Activated CD4-positive, alpha-beta memory T cell treated with anti-CD3 and anti-CD28 coated beads for 36 hours (primary cell): ENCODE data around the gene SLC66A2. TPM values are rescaled to one million over a fixed set of nuclear protein-coding genes. Genes with fewer than 3 reads are reported as not detected.

Experiments used
- CTCF ChIA-PET: fragments of 350-600 bp; sonication (Branson Sonifier 250); formaldehyde crosslinking; loops from one replicate; lab custom pipeline; 2021; ENCODE audit warnings: antibody characterized with exemption, inconsistent platforms; lab: Charles Lee
- POLR2A ChIA-PET: fragments of 350-600 bp; sonication (Branson Sonifier 250); formaldehyde crosslinking; loops from one replicate; lab custom pipeline; 2021; ENCODE audit warnings: antibody characterized with exemption; lab: Charles Lee
- DNase-seq: peaks from one replicate; pipeline ENCODE4 v3.0.0-alpha.2; 2020
- H3K27ac Mint-ChIP-seq: one replicate; pipeline ENCODE4 v1.8.0; 2021; ENCODE audit warnings: mixed read lengths
- H3K27me3 Mint-ChIP-seq: one replicate; pipeline ENCODE4 v1.8.0; 2021; ENCODE audit warnings: mixed read lengths
- H3K36me3 Mint-ChIP-seq: one replicate; pipeline ENCODE4 v1.8.0; 2021; ENCODE audit warnings: mixed read lengths
- H3K4me1 Mint-ChIP-seq: one replicate; pipeline ENCODE4 v1.8.0; 2021; ENCODE audit warnings: low read depth, mixed read lengths
- H3K4me3 Mint-ChIP-seq: one replicate; pipeline ENCODE4 v1.8.0; 2021; ENCODE audit warnings: mild to moderate bottlenecking, mixed read lengths
- H3K9me3 Mint-ChIP-seq: one replicate; pipeline ENCODE4 v1.8.0; 2021; ENCODE audit warnings: mixed read lengths
- intact Hi-C: fragments of 100-400 bp; cut with micrococcal nuclease; formaldehyde crosslinking; loops from one replicate; pipeline ENCODE4 v1.15.1; 2023
- total RNA-seq, 2 experiments: library from RNA; stranded (reverse); gene quantifications; one replicate each; pipeline ENCODE4 v1.2.3, GENCODE V29; 2021

Gene SLC66A2
- total RNA-seq, 2 experiments from 2014 or later: 27.2 to 29.5 TPM

DNA sequence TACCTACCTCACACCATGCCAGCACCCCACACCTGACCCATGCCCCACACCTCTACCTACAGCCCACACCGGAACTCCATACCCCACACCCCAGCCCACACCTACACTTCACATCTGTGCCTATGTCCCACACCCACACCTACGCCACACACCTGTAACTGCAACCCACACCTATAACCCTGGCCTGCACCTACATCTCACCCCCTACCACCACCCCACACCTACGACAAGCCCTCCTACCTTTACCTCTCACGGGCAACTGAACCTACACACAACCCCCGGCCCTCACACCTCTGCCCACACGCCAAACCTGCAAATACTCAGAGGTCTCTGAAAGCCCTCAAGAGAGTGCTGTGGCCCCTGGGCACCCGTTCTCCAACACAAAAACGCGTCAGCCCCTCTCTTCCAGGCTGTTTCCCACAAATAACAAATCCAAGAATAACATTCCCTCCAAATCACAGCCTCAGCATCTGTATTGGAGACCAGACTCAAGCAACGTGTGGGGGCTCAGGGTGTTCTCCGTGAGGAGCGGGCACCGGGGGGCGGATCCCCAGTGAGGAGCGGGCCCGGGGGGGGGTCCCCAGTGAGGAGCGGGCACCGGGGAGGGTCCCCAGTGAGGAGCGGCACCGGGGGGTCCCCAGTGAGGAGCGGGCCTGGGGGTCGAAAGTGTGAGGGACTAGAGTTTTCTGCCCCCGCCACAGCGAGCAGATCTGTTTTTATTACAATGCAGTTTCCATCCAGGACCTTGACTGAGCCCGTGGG lies 33.4 kb downstream of the SLC66A2 start:
- no peak overlapping the region for H3K27ac Mint-ChIP-seq
- intact Hi-C loops: no loop called here
- no peak overlapping the region for H3K4me3 Mint-ChIP-seq
- peak; percentile 7 for DNase-seq
- CTCF ChIA-PET: no interaction called here
- POLR2A ChIA-PET: no interaction called here
- H3K27me3 Mint-ChIP-seq: no peaks in the 10 kb centered on the region
- H3K36me3 Mint-ChIP-seq: peaks cover 10% of the 10 kb centered on the region
- H3K9me3 Mint-ChIP-seq: no peaks in the 10 kb centered on the region
- no peaks in the 10 kb centered on the region for H3K4me1 Mint-ChIP-seq

DNA sequence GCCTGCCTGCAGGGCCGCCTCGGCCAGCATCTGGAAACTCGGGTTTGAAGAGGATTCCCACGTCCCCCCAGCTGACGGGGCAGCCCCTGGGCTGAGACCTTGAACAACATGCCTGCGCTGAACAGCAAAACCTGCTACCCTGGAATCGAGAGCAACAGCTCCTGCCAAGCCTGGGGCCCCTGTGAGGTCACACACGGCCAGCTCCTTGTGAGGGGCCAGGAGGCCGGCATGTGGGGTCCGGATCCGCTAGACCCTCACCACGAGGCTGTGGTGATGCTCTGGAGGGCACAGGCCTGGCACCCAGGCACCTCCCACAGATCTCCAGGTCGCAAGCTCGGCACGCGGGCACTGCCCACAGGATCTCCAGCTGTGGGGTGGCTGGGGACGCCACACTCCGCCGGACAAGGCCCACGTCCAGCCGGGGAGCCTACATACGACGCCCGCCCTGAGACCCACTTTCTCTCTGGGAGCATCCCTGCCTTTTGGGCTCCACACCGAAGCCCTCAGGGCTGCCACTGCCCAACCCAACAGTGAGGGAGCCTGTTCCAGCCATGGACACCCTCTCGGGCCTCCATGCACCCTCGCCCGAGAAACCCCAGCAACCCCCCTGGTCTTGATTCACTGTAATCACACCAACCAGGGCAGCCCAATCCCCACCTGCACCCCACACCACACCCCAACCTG lies 34.1 kb downstream of the SLC66A2 start:
- peak; percentile 7 for DNase-seq
- H3K27ac Mint-ChIP-seq: no peak overlapping the region
- peaks cover 10% of the 10 kb centered on the region for H3K36me3 Mint-ChIP-seq
- H3K4me3 Mint-ChIP-seq: no peak overlapping the region
- intact Hi-C loops: no loop called here
- ChIA-PET CTCF (no interaction called here), POLR2A (no interaction called here)
- H3K27me3 Mint-ChIP-seq: no peaks in the 10 kb centered on the region
- H3K4me1 Mint-ChIP-seq: no peaks in the 10 kb centered on the region
- H3K9me3 Mint-ChIP-seq: no peaks in the 10 kb centered on the region

DNA sequence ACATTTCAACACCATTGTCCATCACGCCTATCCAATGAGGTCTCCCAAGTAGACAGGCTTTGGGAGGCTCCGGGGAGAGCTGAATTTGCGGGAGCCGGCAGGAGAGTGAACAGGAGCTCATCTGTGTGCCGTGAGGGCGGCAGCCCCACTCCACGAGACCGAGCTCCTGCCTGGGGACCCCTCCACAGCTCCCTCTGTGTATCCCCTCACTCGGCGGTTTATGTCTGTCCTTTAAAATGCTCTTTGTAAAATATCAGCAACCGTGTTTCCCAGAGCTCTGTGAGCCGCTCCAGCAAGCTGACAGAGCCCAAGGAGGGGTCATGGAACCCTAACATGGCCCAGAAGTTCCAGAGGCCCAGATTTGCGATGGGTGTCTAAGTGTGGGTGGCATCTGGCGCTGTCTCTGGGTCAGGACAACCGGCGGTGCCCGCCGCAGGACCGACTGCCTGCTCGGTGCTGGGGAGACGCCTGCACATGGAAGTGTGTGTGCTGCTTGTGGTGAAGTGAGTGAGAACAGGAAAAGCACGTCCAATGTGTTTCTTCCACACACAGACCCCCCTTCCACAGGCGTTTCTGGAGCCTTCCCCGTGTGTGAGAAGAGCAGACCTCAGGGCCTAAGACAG lies 34.8 kb downstream of the SLC66A2 start:
- Mint-ChIP-seq H3K27me3 (no peaks in the 10 kb centered on the region), H3K36me3 (peaks cover 13% of the 10 kb centered on the region), H3K4me3 (no peak overlapping the region), H3K27ac (no peak overlapping the region), H3K9me3 (no peaks in the 10 kb centered on the region), H3K4me1 (no peaks in the 10 kb centered on the region)
- intact Hi-C loops: no loop called here
- DNase-seq: peak; percentile 4
- ChIA-PET POLR2A (no interaction called here), CTCF (no interaction called here)

DNA sequence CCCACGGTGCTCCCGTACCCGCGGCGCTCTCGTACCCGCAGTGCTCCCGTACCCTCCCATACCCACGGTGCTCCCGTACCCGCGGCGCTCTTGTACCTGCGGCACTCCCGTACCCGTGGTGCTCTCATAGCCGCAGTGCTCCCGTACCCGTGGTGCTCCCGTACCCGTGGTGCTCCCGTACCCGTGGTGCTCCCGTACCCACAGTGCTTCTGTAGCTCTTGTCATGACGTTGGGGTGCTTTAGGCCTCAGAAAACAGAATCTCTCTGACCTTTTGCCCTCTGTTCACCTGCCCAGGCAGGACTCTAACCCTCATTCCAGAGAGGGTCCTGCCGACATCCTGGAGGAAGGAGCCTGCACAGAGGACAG lies 35.3 kb downstream of the SLC66A2 start:
- CTCF ChIA-PET: no interaction called here
- Mint-ChIP-seq H3K27ac (no peak overlapping the region), H3K27me3 (no peaks in the 10 kb centered on the region), H3K36me3 (peaks cover 13% of the 10 kb centered on the region), H3K4me3 (no peak overlapping the region), H3K9me3 (no peaks in the 10 kb centered on the region), H3K4me1 (no peaks in the 10 kb centered on the region)
- POLR2A ChIA-PET: no interaction called here
- intact Hi-C loops: no loop called here
- no peak for DNase-seq

DNA sequence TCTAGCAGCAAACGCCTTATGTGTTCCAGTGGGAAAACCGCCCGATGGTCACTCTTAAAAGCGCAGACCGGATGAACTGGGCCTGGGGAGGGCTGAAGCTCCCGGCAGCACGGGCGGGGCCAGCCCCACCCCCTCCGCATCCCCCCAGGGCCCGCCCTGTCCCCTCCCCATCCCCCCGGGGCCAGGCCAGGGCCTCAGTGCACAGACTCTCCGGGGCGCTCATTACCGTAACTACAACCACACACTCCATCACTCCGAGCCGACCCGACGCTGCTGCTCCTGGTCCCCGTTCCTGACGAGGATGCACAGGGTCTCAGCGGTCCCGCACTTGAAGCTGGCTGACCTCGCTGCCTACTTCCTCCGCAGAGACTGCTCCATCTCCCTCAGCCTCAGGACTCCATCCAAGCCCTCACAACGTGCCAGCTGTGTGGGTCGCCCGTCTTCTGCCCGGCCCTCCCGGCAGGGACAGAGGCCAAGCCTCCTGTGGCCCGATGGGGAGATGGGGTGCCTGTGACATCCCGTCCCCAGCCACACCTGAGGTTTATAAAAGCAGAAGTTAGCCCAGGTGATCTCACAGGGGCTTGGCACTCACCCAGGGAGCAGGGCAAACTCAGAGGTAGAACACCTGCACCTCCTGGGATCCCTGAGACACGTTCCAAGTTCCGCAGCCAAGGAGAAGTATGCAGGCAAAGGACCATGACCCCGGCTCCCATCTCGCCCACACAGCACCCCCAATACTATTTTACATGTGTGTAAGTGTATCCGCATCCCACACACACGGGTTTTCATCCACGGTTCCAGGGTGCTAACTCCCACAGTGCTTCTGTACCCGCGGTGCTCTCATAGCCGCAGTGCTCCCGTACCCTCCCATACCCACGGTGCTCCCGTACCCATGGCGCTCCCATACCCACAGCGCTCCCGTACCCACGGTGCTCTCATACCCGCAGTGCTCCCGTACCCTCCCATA lies 36.0 kb downstream of the SLC66A2 start:
- no peak overlapping the region for H3K4me3 Mint-ChIP-seq
- H3K36me3 Mint-ChIP-seq: peaks cover 13% of the 10 kb centered on the region
- POLR2A ChIA-PET: no interaction called here
- CTCF ChIA-PET: no interaction called here
- intact Hi-C loops: no loop called here
- no peaks in the 10 kb centered on the region for H3K4me1 Mint-ChIP-seq
- H3K9me3 Mint-ChIP-seq: no peaks in the 10 kb centered on the region
- no peak overlapping the region for H3K27ac Mint-ChIP-seq
- H3K27me3 Mint-ChIP-seq: no peaks in the 10 kb centered on the region
- DNase-seq: peak; percentile 5

DNA sequence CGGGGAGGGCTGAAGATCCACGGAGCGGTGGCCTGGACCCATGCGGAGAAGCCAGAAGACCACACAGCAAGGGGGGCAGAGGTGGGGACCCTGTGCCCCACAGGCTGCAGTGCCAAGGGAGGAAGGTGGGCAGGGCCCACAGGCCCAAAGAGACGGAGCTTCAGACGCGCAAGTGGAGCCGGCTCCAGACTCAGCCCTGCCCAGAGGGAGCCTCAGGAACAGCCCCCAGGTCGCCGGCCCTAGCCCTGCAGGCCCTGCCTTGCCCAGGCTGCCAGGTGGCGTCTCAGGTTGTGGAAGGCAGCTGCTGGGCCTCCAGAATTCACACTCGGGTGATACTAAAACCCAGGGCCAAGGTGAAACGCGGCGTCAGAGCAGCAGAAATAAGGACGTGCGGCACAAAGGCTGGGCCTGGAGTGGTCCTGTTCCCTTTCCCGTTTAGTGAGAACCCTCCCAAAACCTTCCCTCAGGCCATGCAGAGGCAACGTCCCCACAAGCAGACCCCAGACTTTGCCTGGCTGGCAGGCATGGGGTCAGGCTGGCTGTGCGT lies 36.8 kb downstream of the SLC66A2 start:
- no peaks in the 10 kb centered on the region for H3K27me3 Mint-ChIP-seq
- ChIA-PET CTCF (no interaction called here), POLR2A (no interaction called here)
- no peak overlapping the region for H3K27ac Mint-ChIP-seq
- DNase-seq: peak; percentile 7
- peaks cover 13% of the 10 kb centered on the region for H3K36me3 Mint-ChIP-seq
- no peak overlapping the region for H3K4me3 Mint-ChIP-seq
- intact Hi-C loops: no loop called here
- no peaks in the 10 kb centered on the region for H3K9me3 Mint-ChIP-seq
- H3K4me1 Mint-ChIP-seq: no peaks in the 10 kb centered on the region

DNA sequence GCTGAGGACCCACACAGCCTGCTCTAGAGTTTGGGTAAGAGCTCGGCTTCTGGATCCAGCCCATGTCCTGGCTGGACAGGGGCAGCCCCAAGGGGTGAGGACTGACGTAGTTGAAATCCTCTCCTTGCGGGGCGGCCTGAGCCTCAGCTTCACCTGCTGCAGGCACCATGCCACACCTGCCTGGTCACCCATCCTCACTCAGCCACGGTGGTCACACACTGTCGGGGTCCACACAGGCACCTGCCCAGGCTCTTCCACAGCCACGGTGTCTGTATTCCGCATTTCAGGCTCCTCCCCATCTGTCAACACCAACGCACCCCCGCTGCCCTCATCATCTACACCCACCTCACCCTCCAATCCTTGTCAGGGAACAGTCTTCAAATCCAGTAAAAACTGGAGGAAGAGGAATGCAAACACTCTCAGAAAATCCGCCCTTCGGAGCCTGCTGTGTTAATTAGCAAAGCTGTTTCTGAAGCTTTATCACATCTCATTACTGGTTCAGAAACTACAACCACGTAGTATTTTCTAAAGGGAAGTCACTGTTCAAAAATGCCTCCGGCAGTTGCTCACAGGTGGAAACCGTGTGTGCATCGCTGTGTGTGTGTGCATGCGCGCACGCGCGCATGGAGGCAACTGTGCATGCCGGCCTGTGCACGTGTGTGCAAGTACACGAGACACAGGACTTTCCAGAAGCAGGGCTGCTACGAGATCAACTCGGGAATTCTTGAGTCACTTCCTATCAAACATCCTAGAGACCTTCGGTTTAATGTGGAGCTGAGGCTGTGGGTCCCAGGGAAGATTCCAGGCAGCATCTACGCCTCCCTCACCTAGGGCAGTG lies 38.2 kb downstream of the SLC66A2 start:
- peaks cover 18% of the 10 kb centered on the region for H3K36me3 Mint-ChIP-seq
- no peak overlapping the region for H3K27ac Mint-ChIP-seq
- H3K4me1 Mint-ChIP-seq: no peaks in the 10 kb centered on the region
- no peak overlapping the region for H3K4me3 Mint-ChIP-seq
- ChIA-PET CTCF (interaction anchor here (0.7 kb wide), 1 partner anchor 46 kb away, joined by 3 read pairs; no protein-coding TSS in a partner anchor), POLR2A (no interaction called here)
- H3K27me3 Mint-ChIP-seq: no peaks in the 10 kb centered on the region
- DNase-seq: peak; percentile 7
- intact Hi-C loops: no loop called here
- no peaks in the 10 kb centered on the region for H3K9me3 Mint-ChIP-seq

DNA sequence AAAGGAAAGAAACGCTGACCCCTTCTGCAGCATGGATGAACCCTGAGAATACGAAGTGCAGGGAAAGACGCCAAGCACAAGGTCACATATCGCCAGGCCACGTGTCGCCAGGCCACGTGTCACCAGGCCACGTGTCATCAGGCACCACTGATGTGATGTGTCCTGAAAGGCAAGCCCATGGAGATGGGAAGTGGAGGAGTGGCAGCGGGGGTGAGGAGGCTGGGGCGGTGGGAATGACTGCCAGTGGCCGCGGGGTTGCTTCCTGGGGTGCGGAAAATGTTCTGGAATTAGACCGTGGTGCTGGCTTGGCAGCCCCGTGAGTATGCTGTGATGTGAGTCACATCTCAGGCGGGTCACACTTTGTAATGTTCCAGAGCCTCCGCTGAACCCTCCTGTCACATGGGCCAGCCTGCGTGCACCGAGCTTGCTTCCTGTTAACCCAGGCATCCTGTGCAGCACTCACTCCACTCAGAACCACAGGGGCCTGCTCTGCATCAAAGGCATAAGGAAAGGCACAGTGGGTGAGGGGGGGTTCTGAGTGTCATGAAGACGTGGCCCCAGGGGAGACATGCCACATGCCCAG lies 39.0 kb downstream of the SLC66A2 start:
- Mint-ChIP-seq H3K36me3 (peaks cover 21% of the 10 kb centered on the region), H3K9me3 (no peaks in the 10 kb centered on the region), H3K4me3 (no peak overlapping the region), H3K27me3 (no peaks in the 10 kb centered on the region), H3K27ac (no peak overlapping the region), H3K4me1 (no peaks in the 10 kb centered on the region)
- DNase-seq: peak; percentile 39
- POLR2A ChIA-PET: no interaction called here
- intact Hi-C loops: no loop called here
- CTCF ChIA-PET: no interaction called here

DNA sequence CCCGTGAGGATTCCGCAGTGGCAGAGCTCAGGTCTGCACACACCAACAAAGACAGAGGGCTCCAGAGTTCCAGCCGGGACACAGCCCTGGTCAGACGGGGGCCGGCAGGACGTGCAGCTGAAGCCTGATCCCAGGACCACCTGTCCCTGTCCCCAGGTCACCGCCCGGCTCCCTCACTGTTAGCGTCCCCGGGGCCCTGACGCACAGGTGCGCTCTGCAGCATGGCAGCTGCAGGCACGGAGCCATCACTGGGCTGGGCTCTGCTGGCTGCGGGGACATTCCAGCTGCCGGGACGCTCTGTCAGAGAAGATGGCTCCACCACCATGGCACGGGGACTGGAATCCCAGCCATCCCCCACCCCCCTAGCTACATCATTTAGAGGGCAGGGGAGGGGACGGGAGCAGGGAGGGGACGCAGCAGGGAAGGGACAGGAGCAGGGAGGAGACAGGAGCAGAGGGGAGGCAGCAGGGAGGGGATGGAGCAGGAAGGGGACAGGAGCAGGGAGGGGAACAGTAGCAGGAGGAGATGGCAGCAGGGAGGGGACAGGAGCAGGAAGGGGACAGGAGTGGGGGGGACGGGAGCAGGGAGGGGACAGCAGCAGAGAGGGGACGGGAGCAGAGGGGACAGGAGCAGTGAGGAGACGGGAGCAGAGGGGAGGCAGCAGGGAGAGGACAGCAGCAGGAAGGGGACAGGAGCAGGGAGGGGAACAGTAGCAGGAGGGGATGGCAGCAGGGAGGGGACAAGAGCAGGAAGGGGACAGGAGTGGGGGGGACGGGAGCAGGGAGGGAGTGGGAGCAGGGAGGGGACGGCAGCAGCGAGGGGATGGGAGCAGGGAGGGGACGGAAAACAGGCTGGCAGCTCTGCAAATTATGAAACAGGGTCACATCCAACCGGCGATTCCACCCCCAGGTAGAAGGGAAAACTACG lies 39.8 kb downstream of the SLC66A2 start:
- H3K4me1 Mint-ChIP-seq: peaks cover under 1% of the 10 kb centered on the region
- intact Hi-C loops: no loop called here
- peak; percentile 6 for DNase-seq
- H3K4me3 Mint-ChIP-seq: no peak overlapping the region
- no peaks in the 10 kb centered on the region for H3K27me3 Mint-ChIP-seq
- ChIA-PET POLR2A (no interaction called here), CTCF (no interaction called here)
- H3K27ac Mint-ChIP-seq: no peak overlapping the region
- H3K36me3 Mint-ChIP-seq: peaks cover 21% of the 10 kb centered on the region
- no peaks in the 10 kb centered on the region for H3K9me3 Mint-ChIP-seq

DNA sequence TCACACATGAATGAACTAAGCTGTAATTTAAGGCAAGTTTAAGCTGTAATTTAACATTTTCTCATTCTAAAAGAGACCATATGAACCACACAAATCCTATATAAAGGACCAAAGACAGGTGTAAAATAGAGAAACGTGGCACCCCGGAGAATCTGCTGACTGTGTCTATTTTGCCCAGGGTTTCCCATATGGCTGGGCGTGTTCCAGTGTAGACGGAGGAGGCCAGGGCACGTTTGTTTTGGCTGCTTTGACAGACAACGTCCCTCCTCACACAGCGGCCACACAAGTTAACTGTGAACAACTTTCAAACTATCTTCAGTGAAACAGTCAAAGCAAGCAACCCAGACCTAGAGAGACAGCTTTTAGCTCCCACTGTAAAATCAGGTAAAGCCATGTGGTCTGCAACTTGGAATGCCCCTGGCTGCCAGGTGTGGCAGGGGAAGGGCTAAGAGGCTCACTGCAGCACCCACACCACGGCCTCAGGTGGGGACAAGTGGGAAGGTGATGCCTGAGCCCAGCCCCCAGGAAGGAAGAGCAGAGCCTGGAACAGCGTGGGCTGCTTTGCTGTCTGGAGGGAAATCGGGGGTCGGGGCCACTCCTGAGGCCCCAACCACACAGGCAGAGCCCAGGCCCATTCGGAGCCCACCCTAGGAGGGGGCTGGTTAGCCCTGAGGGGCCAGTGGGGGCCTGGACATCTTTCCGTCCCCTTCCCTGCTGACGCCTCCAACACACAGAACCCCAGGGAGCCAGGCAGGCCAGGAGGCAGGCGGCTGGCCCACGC lies 40.7 kb downstream of the SLC66A2 start:
- intact Hi-C loops: no loop called here
- Mint-ChIP-seq H3K36me3 (peaks cover 18% of the 10 kb centered on the region), H3K27me3 (no peaks in the 10 kb centered on the region), H3K27ac (no peak overlapping the region), H3K4me3 (no peak overlapping the region), H3K4me1 (peaks cover 6% of the 10 kb centered on the region), H3K9me3 (no peaks in the 10 kb centered on the region)
- ChIA-PET CTCF (no interaction called here), POLR2A (no interaction called here)
- DNase-seq: no peak
